GM12878 (cell line): Measurements from ENCODE around the gene APCDD1. TPM values are rescaled to one million over a fixed set of nuclear protein-coding genes. Genes with fewer than 3 reads are reported as not detected.

ENCODE experiments used
- ATAC-seq: fragments of 200-7000 bp; cut with Tn5 transposase; 3 replicates; pipeline ENCODE4 v1.9.1; 2020; ENCODE audit warnings: mild to moderate bottlenecking, moderate library complexity
- BruUV-seq: library from RNA; stranded (reverse); fragments of 400-500 nt; replicated peaks from 2 replicates; lab custom pipeline; 2021; lab: Mats Ljungman, UMichigan
- CTCF ChIA-PET: fragments of 300-600 bp; sonication (Branson Sonifier 250); formaldehyde crosslinking; extraction: SDS; loops from one replicate; lab custom pipeline; 2021; ENCODE audit warnings: inconsistent platforms; lab: Yijun Ruan, JAX
- POLR2A ChIA-PET: fragments of 350-600 bp; formaldehyde crosslinking; extraction: SDS; loops from one replicate; lab custom pipeline; 2021; ENCODE audit warnings: inconsistent platforms; lab: Charles Lee
- RAD21 ChIA-PET: fragments of 300-600 bp; sonication (Branson Sonifier 250); formaldehyde crosslinking; loops from one replicate; lab custom pipeline; 2023; ENCODE audit warnings: antibody characterized with exemption; ENCODE audit not compliant: unreplicated experiment; lab: Charles Lee
- SMC1A ChIA-PET: fragments of 300-600 bp; sonication (Branson Sonifier 250); formaldehyde crosslinking; loops from one replicate; lab custom pipeline; 2023; ENCODE audit not compliant: unreplicated experiment, uncharacterized antibody; lab: Charles Lee
- DNase-seq: peaks from one replicate; pipeline ENCODE4 v3.0.0-alpha.2; 2011; ENCODE audit warnings: low read depth, low spot score
- FAIRE-seq: peaks from 3 replicates; lab custom pipeline; 2011; peaks lifted over from hg19 to GRCh38; lab: Jason Lieb, UNC
- H2AFZ ChIP-seq: 2 replicates; pipeline ENCODE4 v1.6.0; 2011; ENCODE audit warnings: low read depth, low read length, control low read depth; ENCODE audit not compliant: control insufficient read depth
- H3K27ac ChIP-seq: 2 replicates; pipeline ENCODE4 v1.5.1; 2011; ENCODE audit warnings: control low read depth; ENCODE audit not compliant: control insufficient read depth, insufficient read depth
- H3K27me3 ChIP-seq, 2 experiments: replicated peaks in 1 of 2; 2 replicates each; pipeline versions ENCODE4 v1.6.0 to v1.6.1; 2011; ENCODE audit warnings: low read length in 1 of 2; ENCODE audit not compliant: control insufficient read depth in 2 of 2, insufficient read depth in 2 of 2
- H3K36me3 ChIP-seq, 2 experiments: 2 replicates each; pipeline ENCODE4 v1.5.1; 2011; ENCODE audit warnings: low read length in 1 of 2; ENCODE audit not compliant: control insufficient read depth in 2 of 2, insufficient read depth in 2 of 2
- H3K4me1 ChIP-seq: 2 replicates; pipeline ENCODE4 v1.6.1; 2011; ENCODE audit warnings: mild to moderate bottlenecking, low read length, moderate library complexity, mixed read lengths; ENCODE audit not compliant: control insufficient read depth, insufficient read depth
- H3K4me2 ChIP-seq: 2 replicates; pipeline ENCODE4 v1.6.0; 2011; ENCODE audit warnings: control low read depth; ENCODE audit not compliant: control insufficient read depth, insufficient read depth
- H3K4me3 ChIP-seq: fragments of 200-600 bp; sonication (generic); 2 replicates; pipeline ENCODE4 v1.5.1; 2016
- H3K79me2 ChIP-seq: 2 replicates; pipeline ENCODE4 v1.6.0; 2011; ENCODE audit warnings: low read length; ENCODE audit not compliant: control insufficient read depth, insufficient read depth
- H3K9ac ChIP-seq: 2 replicates; pipeline ENCODE4 v1.8.0; 2011; ENCODE audit warnings: low read length, control low read depth, mixed read lengths; ENCODE audit not compliant: control insufficient read depth, insufficient read depth
- H3K9me3 ChIP-seq: replicated peaks from 3 replicates; pipeline ENCODE4 v1.5.1; 2011; ENCODE audit warnings: mild to moderate bottlenecking, low read length; ENCODE audit not compliant: control insufficient read depth, insufficient read depth
- H4K20me1 ChIP-seq: 2 replicates; pipeline ENCODE4 v1.6.0; 2011; ENCODE audit not compliant: control insufficient read depth, insufficient read depth
- CBFB ChIP-seq: IDR thresholded peaks from 2 replicates; pipeline ENCODE4 v1.6.1; 2016; ENCODE audit warnings: antibody characterized with exemption, low read depth
- CEBPZ ChIP-seq: fragments of 150-350 bp; IDR thresholded peaks from 2 replicates; pipeline ENCODE4 v1.6.1; 2016; ENCODE audit warnings: low read depth, low read length
- EED ChIP-seq: sonication (generic); IDR thresholded peaks from 2 replicates; pipeline ENCODE4 v1.6.1; 2016; ENCODE audit warnings: antibody characterized with exemption, low read depth
- EZH2 ChIP-seq: IDR thresholded peaks from 2 replicates; pipeline ENCODE4 v1.6.1; 2012; ENCODE audit warnings: low read depth, mild to moderate bottlenecking, control low read depth, inconsistent platforms, low read length, borderline replicate concordance; ENCODE audit not compliant: control insufficient read depth
- IRF4 ChIP-seq: IDR thresholded peaks from 2 replicates; pipeline ENCODE4 v1.6.1; 2011; ENCODE audit warnings: low read depth, low read length
- JUNB ChIP-seq: IDR thresholded peaks from 2 replicates; pipeline ENCODE4 v1.6.1; 2016; ENCODE audit warnings: antibody characterized with exemption, mild to moderate bottlenecking
- MEF2A ChIP-seq: IDR thresholded peaks from 2 replicates; pipeline ENCODE4 v1.6.1; 2011; ENCODE audit warnings: low read depth, mild to moderate bottlenecking, low read length, moderate library complexity; ENCODE audit not compliant: insufficient read depth
- NFXL1 ChIP-seq: fragments of 450-650 bp; IDR thresholded peaks from 2 replicates; pipeline ENCODE4 v1.6.1; 2017; ENCODE audit warnings: antibody characterized with exemption, mild to moderate bottlenecking, borderline replicate concordance
- NR2C1 ChIP-seq: fragments of 450-650 bp; IDR thresholded peaks from 2 replicates; pipeline ENCODE4 v1.6.1; 2017; ENCODE audit warnings: antibody characterized with exemption, mild to moderate bottlenecking, moderate library complexity
- NRF1 ChIP-seq: conservative IDR thresholded peaks from 2 replicates; pipeline ENCODE4 v1.6.1; 2011; ENCODE audit warnings: mild to moderate bottlenecking, low read depth, low read length, improper control_type of control experiment
- SP1 ChIP-seq: IDR thresholded peaks from one replicate; pipeline ENCODE4 v1.6.1; 2011; ENCODE audit warnings: low read depth, low read length
- STAT3 ChIP-seq: IDR thresholded peaks from 2 replicates; pipeline ENCODE4 v1.6.1; 2011; ENCODE audit warnings: low read depth, low read length, improper control_type of control experiment
- TCF7 ChIP-seq: IDR thresholded peaks from 2 replicates; pipeline ENCODE4 v1.6.1; 2014; ENCODE audit warnings: antibody characterized with exemption, borderline replicate concordance
- ZNF217 ChIP-seq: fragments of 450-650 bp; IDR thresholded peaks from 2 replicates; pipeline ENCODE4 v1.6.1; 2017; ENCODE audit warnings: antibody characterized with exemption, mild to moderate bottlenecking
- ZZZ3 ChIP-seq: IDR thresholded peaks from 2 replicates; pipeline ENCODE4 v1.6.1; 2011; ENCODE audit warnings: low read depth; ENCODE audit not compliant: control insufficient read depth, insufficient read length
- WGBS: methylation state at CpG from one replicate; pipeline ENCODE4 v1.1.6; 2016; ENCODE audit warnings: low lambda C conversion rate; ENCODE audit not compliant: insufficient replicate concordance, insufficient coverage; ENCODE audit errors: missing lambda C conversion rate; 5-methylcytosine and 5-hydroxymethylcytosine counted together
- in situ Hi-C: fragments of 300-500 bp; cut with MboI; formaldehyde crosslinking; loops from 9 replicates; pipeline ENCODE4 v1.14.3; 2018; ENCODE audit warnings: mixed read lengths
- intact Hi-C: fragments of 100-400 bp; cut with micrococcal nuclease; formaldehyde crosslinking; loops from one replicate; pipeline ENCODE4 v1.14.2; 2022; ENCODE audit not compliant: unreplicated experiment
- polyA plus RNA-seq, 11 experiments: library from polyadenylated mRNA; depleted of rRNA in 4 of 11; unstranded in 6 of 11; stranded (reverse) in 5 of 11; fragments of >200 nt; fragmentation: Nextera tagmentation in 4 of 11; fragmentation: Illumina TruSeq in 1 of 11; extraction: Ambion mirVana in 4 of 11; extraction: Trizol in 1 of 11; gene quantifications; 1 replicate in 1 of 11; 2 replicates in 10 of 11; pipeline versions ENCODE4 v1.2.1 to v1.2.3, GENCODE V29; 2011 to 2016; ENCODE audit warnings: inconsistent platforms in 2 of 11, missing spikeins in 2 of 11, low read depth in 1 of 11
- total RNA-seq, 4 experiments: library from RNA; depleted of rRNA in 3 of 4; stranded (reverse); fragments of >200 nt in 3 of 4; fragmentation: Illumina TruSeq in 1 of 4; extraction: Trizol in 1 of 4; gene quantifications; 2 replicates each; pipeline versions ENCODE4 v1.2.1 to v1.2.3, GENCODE V29; 2013 to 2021
- TF ChIP-seq, protein P1 (sequence below): IDR thresholded peaks from 2 replicates; pipeline ENCODE4 v1.6.1; 2012; ENCODE audit warnings: low read length, inconsistent platforms

The APCDD1 gene
- total and polyA plus RNA-seq, 10 of the 15 experiments (the other 5 are each of a cell fraction or from before 2014, with no cell fraction given), result not detected

GRCh38 chr18:10419420-10420103 is 34.9 kb upstream of the APCDD1 start:
- 22% methylated on average over 5 of the region's 5 CpGs for WGBS
- Histone ChIP-seq H3K27ac (no peak overlapping the region), H3K9ac (no peak overlapping the region), H3K4me1 (no peaks in the 10 kb centered on the region), H4K20me1 (no peaks in the 10 kb centered on the region)
- intact Hi-C loops, result no loop called here
- in situ Hi-C loops, result no loop called here
- TF ChIP-seq ZZZ3 (no peak), MEF2A (no peak), NRF1 (no peak), EZH2 (no peak), EED (no peak), CBFB (no peak), ZNF217 (no peak), SP1 (no peak), NR2C1 (no peak), CEBPZ (no peak), STAT3 (no peak), JUNB (no peak), NFXL1 (no peak), TCF7 (no peak), IRF4 (no peak)
- TF ChIP-seq, protein P1, sequence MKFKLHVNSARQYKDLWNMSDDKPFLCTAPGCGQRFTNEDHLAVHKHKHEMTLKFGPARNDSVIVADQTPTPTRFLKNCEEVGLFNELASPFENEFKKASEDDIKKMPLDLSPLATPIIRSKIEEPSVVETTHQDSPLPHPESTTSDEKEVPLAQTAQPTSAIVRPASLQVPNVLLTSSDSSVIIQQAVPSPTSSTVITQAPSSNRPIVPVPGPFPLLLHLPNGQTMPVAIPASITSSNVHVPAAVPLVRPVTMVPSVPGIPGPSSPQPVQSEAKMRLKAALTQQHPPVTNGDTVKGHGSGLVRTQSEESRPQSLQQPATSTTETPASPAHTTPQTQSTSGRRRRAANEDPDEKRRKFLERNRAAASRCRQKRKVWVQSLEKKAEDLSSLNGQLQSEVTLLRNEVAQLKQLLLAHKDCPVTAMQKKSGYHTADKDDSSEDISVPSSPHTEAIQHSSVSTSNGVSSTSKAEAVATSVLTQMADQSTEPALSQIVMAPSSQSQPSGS, result no peak
- TF ChIP-seq, all 136 proteins: peak for 0
- ChIA-PET SMC1A (interaction anchor here (0.6 to 1.2 kb wide), 2 partner anchors 11 to 20 kb away, joined by 3 to 4 read pairs; no protein-coding TSS in a partner anchor), CTCF (interaction anchor here (1.2 kb wide), 1 partner anchor 71 kb away, joined by 3 read pairs; no protein-coding TSS in a partner anchor), RAD21 (no interaction called here), POLR2A (no interaction called here)
- no peaks in the 10 kb centered on the region for H3K36me3 ChIP-seq
- H2AFZ ChIP-seq, result no peak overlapping the region
- H3K9me3 ChIP-seq, result no peaks in the 10 kb centered on the region
- H3K27me3 ChIP-seq, result no peaks in the 10 kb centered on the region
- H3K4me2 ChIP-seq, result no peak overlapping the region
- H3K79me2 ChIP-seq, result no peaks in the 10 kb centered on the region
- no TSS peak for BruUV-seq
- no peak for ATAC-seq
- no peak for FAIRE-seq
- DNase-seq, result no peak
- H3K4me3 ChIP-seq, result no peak overlapping the region
